Neural cell (in vitro differentiated cells): ENCODE data around the gene ATG4C.
"Not testable (repeated sequence)": the region's sequence is repeated elsewhere in the genome, so short reads cannot be mapped to it uniquely, and the experiment has no call there.

Experiments used
- CTCF ChIP-seq: fragments of 450-650 bp; IDR thresholded peaks from 2 replicates; pipeline ENCODE4 v1.5.1; 2014; ENCODE audit warnings: antibody characterized with exemption, mild to moderate bottlenecking, moderate library complexity; ENCODE audit not compliant: poor library complexity, severe bottlenecking
- EZH2 ChIP-seq: fragments of 200-600, 300-800 bp; shearing (Covaris generic), sonication (generic); IDR thresholded peaks from 2 replicates; pipeline ENCODE4 v1.6.1; 2014; ENCODE audit warnings: antibody characterized with exemption, low read length, borderline replicate concordance, mild to moderate bottlenecking; ENCODE audit not compliant: insufficient read depth, poor library complexity, severe bottlenecking
- MXI1 ChIP-seq: fragments of 450-650 bp; conservative IDR thresholded peaks from 2 replicates; pipeline ENCODE4 v1.6.1; 2014; ENCODE audit warnings: antibody characterized with exemption, mild to moderate bottlenecking; ENCODE audit not compliant: poor library complexity, severe bottlenecking
- POLR2AphosphoS5 ChIP-seq: IDR thresholded peaks from 2 replicates; pipeline ENCODE4 v1.6.1; 2012
- RAD21 ChIP-seq: fragments of 450-650 bp; conservative IDR thresholded peaks from 2 replicates; pipeline ENCODE4 v1.6.1; 2014; ENCODE audit warnings: antibody characterized with exemption, mild to moderate bottlenecking, moderate library complexity
- REST ChIP-seq: IDR thresholded peaks from 2 replicates; pipeline ENCODE4 v1.6.1; 2012; ENCODE audit warnings: borderline replicate concordance
- TAF1 ChIP-seq: IDR thresholded peaks from 2 replicates; pipeline ENCODE4 v1.6.1; 2012; ENCODE audit warnings: low read depth

- TF ChIP-seq REST, MXI1, POLR2AphosphoS5, CTCF, EZH2, RAD21, TAF1: not testable (repeated sequence)
Observed at GRCh38 chr1:62756255-62756884, 27.6 kb upstream of the ATG4C start.
